Neural progenitor cell (in vitro differentiated cells): ENCODE data around the gene ABO. TPM values are rescaled to one million over a fixed set of nuclear protein-coding genes. Genes with fewer than 3 reads are reported as not detected.

Source experiments
- DNase-seq: peaks from one replicate; pipeline ENCODE4 v3.0.0-alpha.2; 2016; ENCODE audit warnings: low spot score
- H2AFZ ChIP-seq: fragments of 200-600 bp; sonication (generic); replicated peaks from 2 replicates; pipeline ENCODE4 v1.6.1; 2016; ENCODE audit warnings: antibody characterized with exemption
- H3F3A ChIP-seq: fragments of 200-600 bp; sonication (generic); 2 replicates; pipeline ENCODE4 v1.6.1; 2016; ENCODE audit warnings: antibody characterized with exemption, low read depth
- H3K27ac ChIP-seq: fragments of 200-600 bp; sonication (generic); 2 replicates; pipeline ENCODE4 v1.5.1; 2016; ENCODE audit warnings: mild to moderate bottlenecking
- H3K27me3 ChIP-seq: fragments of 200-600 bp; sonication (generic); 2 replicates; pipeline ENCODE4 v1.6.1; 2016; ENCODE audit warnings: mild to moderate bottlenecking, moderate library complexity
- H3K36me3 ChIP-seq: fragments of 200-600 bp; sonication (generic); 2 replicates; pipeline ENCODE4 v1.5.1; 2016
- H3K4me1 ChIP-seq: fragments of 200-600 bp; sonication (generic); 2 replicates; pipeline ENCODE4 v1.6.1; 2016; ENCODE audit warnings: mixed run types
- H3K4me2 ChIP-seq: fragments of 200-600 bp; sonication (generic); 2 replicates; pipeline ENCODE4 v1.6.1; 2016
- H3K4me3 ChIP-seq: fragments of 200-600 bp; sonication (generic); 2 replicates; pipeline ENCODE4 v1.5.1; 2016
- H3K79me2 ChIP-seq: fragments of 200-600 bp; sonication (generic); 2 replicates; pipeline ENCODE4 v1.6.1; 2016; ENCODE audit warnings: low read depth
- H3K9ac ChIP-seq: fragments of 200-600 bp; sonication (generic); 2 replicates; pipeline ENCODE4 v1.6.1; 2016
- H3K9me3 ChIP-seq: fragments of 200-600 bp; sonication (generic); 2 replicates; pipeline ENCODE4 v1.5.1; 2016; ENCODE audit warnings: low read depth
- H4K20me1 ChIP-seq: fragments of 200-600 bp; sonication (generic); 2 replicates; pipeline ENCODE4 v1.6.1; 2016; ENCODE audit warnings: low read depth
- H3K27ac Mint-ChIP-seq: 3 replicates; pipeline ENCODE4 v1.8.0; 2021; ENCODE audit warnings: mixed read lengths
- H3K27me3 Mint-ChIP-seq: 2 replicates; pipeline ENCODE4 v1.8.0; 2022; ENCODE audit warnings: low read depth, mild to moderate bottlenecking, inconsistent platforms, moderate library complexity, mixed read lengths; ENCODE audit not compliant: insufficient read depth
- H3K36me3 Mint-ChIP-seq: 3 replicates; pipeline ENCODE4 v1.8.0; 2021; ENCODE audit warnings: mixed read lengths
- H3K4me1 Mint-ChIP-seq: 3 replicates; pipeline ENCODE4 v1.8.0; 2021; ENCODE audit warnings: mixed read lengths
- H3K4me3 Mint-ChIP-seq: 3 replicates; pipeline ENCODE4 v1.8.0; 2021; ENCODE audit warnings: mild to moderate bottlenecking, moderate library complexity, mixed read lengths
- H3K9me3 Mint-ChIP-seq: 3 replicates; pipeline ENCODE4 v1.8.0; 2020; ENCODE audit warnings: mixed read lengths
- EZH2 ChIP-seq: fragments of 200-600 bp; sonication (generic); IDR thresholded peaks from 2 replicates; pipeline ENCODE4 v1.6.1; 2017; ENCODE audit warnings: antibody characterized with exemption, mild to moderate bottlenecking, moderate library complexity
- EZH2phosphoT487 ChIP-seq: fragments of 200-600 bp; sonication (generic); IDR thresholded peaks from 2 replicates; pipeline ENCODE4 v1.6.1; 2017; ENCODE audit warnings: antibody characterized with exemption
- total RNA-seq: library from RNA; depleted of rRNA; stranded (reverse); fragments of >200 nt; gene quantifications from 2 replicates; pipeline ENCODE4 v1.2.3, GENCODE V29; 2015; ENCODE audit warnings: low replicate concordance
- TF ChIP-seq, protein P1 (sequence below): fragments of 200-600 bp; sonication (generic); IDR thresholded peaks from 2 replicates; pipeline ENCODE4 v1.5.1; 2017; ENCODE audit warnings: antibody characterized with exemption, mild to moderate bottlenecking

ABO gene
- total RNA-seq, 1 donor from 2014 or later: not detected

DNA sequence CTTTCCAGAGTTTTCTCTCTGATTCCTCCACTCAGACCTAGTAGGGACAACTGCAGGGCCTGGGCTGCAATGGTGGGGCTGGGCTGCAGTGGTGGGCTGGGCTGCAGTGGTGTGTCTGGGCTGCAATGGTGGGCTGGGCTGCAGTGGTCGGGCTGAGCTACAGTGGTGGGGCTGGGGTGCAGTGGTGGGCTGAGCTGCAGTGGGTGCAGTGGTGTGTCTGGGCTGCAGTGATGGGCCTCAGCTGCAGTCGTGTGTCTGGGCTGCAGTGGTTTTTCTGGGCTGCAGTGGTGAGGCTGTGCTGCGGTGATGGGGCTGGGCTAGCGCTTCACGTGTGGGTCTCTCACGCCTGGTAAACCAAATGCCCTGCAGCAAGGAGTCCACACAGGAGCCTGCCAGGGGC lies 27.4 kb downstream of the ABO start:
- Mint-ChIP-seq H3K4me3 (no peak overlapping the region), H3K9me3 (no peaks in the 10 kb centered on the region), H3K27ac (no peak overlapping the region), H3K27me3 (peaks cover 4% of the 10 kb centered on the region), H3K36me3 (no peaks in the 10 kb centered on the region), H3K4me1 (peaks cover 3% of the 10 kb centered on the region)
- Histone ChIP-seq H3K9me3 (no peaks in the 10 kb centered on the region), H3K4me3 (no peak overlapping the region), H3K9ac (no peak overlapping the region), H3K27ac (no peak overlapping the region), H4K20me1 (no peaks in the 10 kb centered on the region), H3K36me3 (no peaks in the 10 kb centered on the region), H3K79me2 (no peaks in the 10 kb centered on the region), H3F3A (no peaks in the 10 kb centered on the region), H2AFZ (no peak overlapping the region), H3K27me3 (peaks cover 32% of the 10 kb centered on the region), H3K4me2 (no peak overlapping the region), H3K4me1 (peaks cover 13% of the 10 kb centered on the region)
- TF ChIP-seq EZH2 (no peak), EZH2phosphoT487 (no peak)
- TF ChIP-seq, protein P1, sequence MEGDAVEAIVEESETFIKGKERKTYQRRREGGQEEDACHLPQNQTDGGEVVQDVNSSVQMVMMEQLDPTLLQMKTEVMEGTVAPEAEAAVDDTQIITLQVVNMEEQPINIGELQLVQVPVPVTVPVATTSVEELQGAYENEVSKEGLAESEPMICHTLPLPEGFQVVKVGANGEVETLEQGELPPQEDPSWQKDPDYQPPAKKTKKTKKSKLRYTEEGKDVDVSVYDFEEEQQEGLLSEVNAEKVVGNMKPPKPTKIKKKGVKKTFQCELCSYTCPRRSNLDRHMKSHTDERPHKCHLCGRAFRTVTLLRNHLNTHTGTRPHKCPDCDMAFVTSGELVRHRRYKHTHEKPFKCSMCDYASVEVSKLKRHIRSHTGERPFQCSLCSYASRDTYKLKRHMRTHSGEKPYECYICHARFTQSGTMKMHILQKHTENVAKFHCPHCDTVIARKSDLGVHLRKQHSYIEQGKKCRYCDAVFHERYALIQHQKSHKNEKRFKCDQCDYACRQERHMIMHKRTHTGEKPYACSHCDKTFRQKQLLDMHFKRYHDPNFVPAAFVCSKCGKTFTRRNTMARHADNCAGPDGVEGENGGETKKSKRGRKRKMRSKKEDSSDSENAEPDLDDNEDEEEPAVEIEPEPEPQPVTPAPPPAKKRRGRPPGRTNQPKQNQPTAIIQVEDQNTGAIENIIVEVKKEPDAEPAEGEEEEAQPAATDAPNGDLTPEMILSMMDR: no peak
- DNase-seq: no peak

DNA sequence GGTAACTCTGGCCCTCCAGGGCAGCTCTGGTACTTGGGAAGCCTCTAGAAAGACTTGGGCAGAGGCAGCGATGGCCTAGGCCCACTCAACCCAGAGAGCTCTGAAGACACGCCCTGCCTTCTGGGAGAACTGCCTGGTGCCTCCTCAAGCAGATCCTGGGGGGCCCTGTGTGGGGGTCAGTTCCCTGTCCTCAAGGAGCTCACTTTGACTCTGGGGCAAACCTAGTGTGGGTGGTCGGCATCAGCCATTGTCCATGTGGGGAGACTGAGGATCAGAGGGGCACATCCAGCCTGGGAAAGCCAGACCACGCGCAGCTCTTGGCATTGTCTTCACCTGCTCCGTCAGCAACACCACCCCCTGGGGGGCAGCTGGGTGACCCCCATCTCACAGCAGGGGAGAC lies 28.0 kb downstream of the ABO start:
- Mint-ChIP-seq H3K4me1 (peaks cover 3% of the 10 kb centered on the region), H3K27me3 (peaks cover 7% of the 10 kb centered on the region), H3K9me3 (peaks cover 2% of the 10 kb centered on the region), H3K4me3 (no peak overlapping the region), H3K36me3 (no peaks in the 10 kb centered on the region), H3K27ac (no peak overlapping the region)
- no peaks in the 10 kb centered on the region for H3K36me3 ChIP-seq
- no peaks in the 10 kb centered on the region for H3K9me3 ChIP-seq
- H3F3A ChIP-seq: no peaks in the 10 kb centered on the region
- no peaks in the 10 kb centered on the region for H4K20me1 ChIP-seq
- no peaks in the 10 kb centered on the region for H3K79me2 ChIP-seq
- no peak overlapping the region for H3K4me2 ChIP-seq
- H3K4me1 ChIP-seq: peaks cover 13% of the 10 kb centered on the region
- no peak overlapping the region for H3K9ac ChIP-seq
- H3K4me3 ChIP-seq: no peak overlapping the region
- TF ChIP-seq EZH2 (no peak), EZH2phosphoT487 (no peak)
- TF ChIP-seq, protein P1: no peak
- peaks cover 32% of the 10 kb centered on the region for H3K27me3 ChIP-seq
- no peak overlapping the region for H3K27ac ChIP-seq
- DNase-seq: no peak
- no peak overlapping the region for H2AFZ ChIP-seq

DNA sequence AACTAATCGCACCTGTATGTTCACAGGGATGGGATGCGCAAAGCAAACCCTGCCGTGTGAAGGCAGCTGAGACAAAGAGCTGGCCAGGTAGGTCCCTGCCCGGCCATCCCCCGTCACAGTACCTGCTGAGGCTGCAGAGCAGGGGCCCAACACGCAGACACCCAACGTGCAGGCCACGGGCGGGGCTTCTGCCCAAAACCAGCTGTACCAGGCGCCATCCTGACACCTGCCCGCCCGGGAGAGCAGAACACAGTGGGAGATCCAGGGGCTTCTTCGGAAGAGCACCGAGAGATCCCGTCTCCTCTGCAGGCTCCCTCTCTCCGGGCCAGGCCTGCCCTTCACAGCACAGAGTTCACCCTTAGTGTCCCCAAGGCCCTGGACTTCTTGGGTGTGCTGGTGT lies 28.4 kb downstream of the ABO start:
- Histone ChIP-seq H3K9ac (no peak overlapping the region), H3K36me3 (no peaks in the 10 kb centered on the region), H4K20me1 (no peaks in the 10 kb centered on the region), H3K4me2 (no peak overlapping the region), H3K4me1 (peaks cover 13% of the 10 kb centered on the region), H3K79me2 (no peaks in the 10 kb centered on the region), H3K9me3 (no peaks in the 10 kb centered on the region), H2AFZ (no peak overlapping the region), H3K27ac (no peak overlapping the region), H3K27me3 (peaks cover 32% of the 10 kb centered on the region), H3F3A (no peaks in the 10 kb centered on the region), H3K4me3 (no peak overlapping the region)
- Mint-ChIP-seq H3K27ac (no peak overlapping the region), H3K4me1 (peaks cover 3% of the 10 kb centered on the region), H3K9me3 (peaks cover 2% of the 10 kb centered on the region), H3K4me3 (no peak overlapping the region), H3K27me3 (peaks cover 10% of the 10 kb centered on the region), H3K36me3 (no peaks in the 10 kb centered on the region)
- TF ChIP-seq, protein P1: no peak
- TF ChIP-seq EZH2: no peak
- no peak for TF ChIP-seq EZH2phosphoT487
- no peak for DNase-seq
